Left forelimb (tissue), 1 donor: ENCODE data around the gene KCNB1.

Experiments used
- DNase-seq: peaks from one replicate; pipeline ENCODE4 v3.0.0-alpha.2; 2018; ENCODE audit warnings: low spot score

Gene KCNB1

DNA sequence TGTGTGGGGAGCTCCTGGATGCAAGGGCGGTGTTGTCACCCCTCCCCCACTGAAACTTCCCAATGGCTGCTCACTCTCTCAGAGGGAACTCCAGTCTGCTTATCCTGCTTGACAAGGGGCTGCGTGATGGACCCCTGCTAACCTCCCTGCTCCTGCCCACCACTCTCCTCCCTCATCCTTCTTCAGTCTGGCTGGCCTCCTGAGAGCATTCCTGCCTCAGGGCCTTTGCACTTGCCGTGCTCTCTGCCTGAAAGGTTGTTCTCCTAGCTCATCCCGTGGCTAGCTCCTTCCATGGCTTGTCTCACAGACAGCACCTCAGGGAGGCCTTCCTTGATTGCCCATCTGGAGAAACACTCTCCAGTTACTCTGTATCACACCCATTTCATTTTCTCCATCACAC is 130.7 kb downstream of the KCNB1 start:
- DNase-seq, result no peak

DNA sequence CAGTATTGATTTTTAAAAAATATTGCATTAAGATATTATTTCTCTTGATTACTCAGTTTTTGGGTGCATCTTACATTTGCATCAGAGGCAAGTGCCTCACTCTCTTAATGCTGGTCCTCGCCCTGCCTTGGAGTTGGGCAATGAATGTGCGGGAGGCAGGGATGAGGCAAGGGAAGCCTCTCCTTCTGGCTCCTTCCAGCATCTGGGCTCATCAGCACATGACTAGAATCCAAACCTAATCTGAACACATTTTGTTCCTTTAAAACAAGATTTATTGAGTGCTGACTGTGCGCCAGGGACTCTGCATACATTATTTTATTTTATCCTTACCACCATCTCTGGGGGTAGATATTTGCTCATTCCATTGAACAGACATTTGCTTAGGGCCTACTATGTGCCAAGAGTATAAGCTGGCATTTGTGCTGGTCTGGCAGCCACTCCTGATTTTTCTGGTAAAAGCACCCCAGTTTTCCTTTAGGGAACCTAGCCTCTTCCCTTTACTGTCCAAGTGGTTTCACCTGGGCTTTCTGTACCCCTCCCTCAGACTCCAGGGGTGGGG is 132.7 kb downstream of the KCNB1 start:
- DNase-seq, result no peak

DNA sequence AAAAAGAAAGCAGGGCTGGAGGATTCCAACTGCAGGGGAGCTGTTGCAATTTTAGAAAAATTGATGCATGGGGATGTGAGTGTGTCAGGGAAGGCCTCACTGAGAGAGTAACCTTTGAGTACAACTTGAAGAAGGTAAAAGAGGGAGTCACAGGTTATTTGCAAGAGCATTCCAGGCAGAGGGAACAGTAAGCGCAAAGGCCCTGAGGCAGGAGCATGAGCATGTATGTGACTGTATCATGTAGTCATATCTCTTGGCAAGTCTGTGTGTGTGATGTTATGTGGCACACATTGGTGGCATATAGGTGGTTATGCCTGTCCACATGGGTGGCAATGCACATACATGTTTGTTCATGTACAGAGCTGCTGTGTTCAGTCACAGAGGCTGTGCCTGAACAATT is 133.4 kb downstream of the KCNB1 start:
- no peak for DNase-seq

DNA sequence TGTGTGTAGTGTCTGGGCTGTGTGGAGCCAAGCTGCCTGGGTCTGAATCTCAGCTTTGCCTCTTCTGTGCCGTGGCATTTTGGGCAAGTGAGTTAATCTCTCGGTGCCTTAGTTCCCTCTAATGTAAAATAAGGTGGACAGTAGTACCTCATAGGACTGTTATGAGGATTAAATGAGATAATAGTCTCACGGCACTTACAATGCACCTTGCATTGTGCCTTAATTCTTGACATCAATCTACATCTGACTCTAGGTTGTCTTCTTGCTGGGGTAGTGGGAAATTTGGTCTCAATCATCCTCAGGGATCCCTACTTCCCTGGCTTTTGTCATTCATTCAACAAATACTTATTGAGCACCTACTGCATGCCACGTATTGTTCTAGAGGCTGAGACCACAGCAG is 133.9 kb downstream of the KCNB1 start:
- no peak for DNase-seq

DNA sequence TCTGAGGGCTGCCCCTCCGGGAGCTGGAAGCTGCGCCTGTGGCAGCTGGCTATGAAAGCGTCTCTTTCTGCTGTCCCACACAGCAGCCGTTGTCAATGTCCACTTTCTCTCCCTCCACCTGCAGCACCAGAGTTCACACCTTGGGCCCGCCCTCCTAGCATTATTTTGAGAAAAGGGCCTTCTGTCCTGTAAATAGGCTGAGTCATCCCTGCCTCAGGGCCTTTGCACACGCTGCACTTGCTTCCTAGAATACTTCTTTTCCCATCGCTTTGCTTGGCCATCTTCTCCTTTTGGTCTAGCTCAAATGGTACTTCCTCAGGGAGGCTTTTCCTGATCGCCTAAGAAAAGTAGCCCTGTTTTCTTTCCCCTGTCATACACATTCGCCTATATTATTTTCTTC is 135.3 kb downstream of the KCNB1 start:
- no peak for DNase-seq

DNA sequence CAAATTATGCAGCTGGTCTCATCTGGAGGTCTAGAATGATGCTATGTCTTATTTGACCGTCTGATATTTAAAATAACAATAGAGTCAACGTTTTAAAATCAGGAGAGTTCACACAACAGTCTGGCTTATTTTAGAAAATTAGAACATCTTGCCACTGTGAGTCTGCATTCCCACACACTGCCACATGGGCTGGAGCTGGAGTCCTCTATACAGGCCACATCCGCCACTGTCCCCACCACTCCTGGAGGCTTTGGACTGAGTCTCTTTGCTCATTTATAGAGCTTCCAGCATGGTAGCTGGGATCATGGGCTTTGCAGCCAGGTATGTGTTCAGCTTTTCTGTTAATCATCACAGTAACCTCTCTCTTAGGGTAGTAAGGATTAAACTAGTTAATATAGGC is 135.8 kb downstream of the KCNB1 start:
- no peak for DNase-seq

DNA sequence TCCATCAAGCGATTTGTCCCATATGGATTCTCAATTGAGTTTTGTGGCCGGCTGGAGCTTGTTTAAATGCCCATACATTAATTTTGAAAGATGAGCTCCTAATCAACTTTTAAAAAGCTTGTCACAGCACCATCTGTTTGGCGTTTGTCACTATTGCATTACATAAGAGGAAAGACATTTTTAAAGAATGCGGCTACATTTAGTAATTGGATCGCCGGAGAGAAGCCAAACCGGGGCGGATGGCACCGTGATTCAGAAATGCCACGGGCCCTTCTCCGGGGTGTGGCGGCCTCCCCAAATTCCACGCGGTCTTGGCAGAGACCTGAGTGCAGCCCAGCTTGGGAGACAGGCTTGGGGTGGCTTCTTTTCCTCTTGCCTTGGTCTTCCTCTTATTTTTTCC is 136.9 kb downstream of the KCNB1 start:
- peak; percentile 74 for DNase-seq

DNA sequence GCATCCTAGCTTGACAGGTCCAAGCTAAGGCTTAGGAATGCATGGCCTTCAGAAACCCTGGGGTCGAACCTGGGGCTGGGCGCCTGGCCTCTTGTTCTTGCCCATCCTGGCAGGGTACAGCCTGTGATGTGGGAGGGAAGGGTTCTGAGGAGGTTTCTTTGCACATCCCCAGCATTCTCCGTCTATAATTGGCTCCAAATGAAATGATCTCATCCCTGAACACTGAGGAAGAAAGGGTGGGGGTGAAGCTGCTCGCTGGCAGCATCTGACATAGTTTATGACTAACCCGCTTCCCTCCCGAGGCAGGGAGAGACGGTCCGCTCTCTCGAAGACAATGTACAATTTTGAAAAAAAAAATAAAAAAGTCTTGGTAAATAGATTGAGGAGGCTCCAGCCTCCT is 137.5 kb downstream of the KCNB1 start:
- DNase-seq, result no peak

DNA sequence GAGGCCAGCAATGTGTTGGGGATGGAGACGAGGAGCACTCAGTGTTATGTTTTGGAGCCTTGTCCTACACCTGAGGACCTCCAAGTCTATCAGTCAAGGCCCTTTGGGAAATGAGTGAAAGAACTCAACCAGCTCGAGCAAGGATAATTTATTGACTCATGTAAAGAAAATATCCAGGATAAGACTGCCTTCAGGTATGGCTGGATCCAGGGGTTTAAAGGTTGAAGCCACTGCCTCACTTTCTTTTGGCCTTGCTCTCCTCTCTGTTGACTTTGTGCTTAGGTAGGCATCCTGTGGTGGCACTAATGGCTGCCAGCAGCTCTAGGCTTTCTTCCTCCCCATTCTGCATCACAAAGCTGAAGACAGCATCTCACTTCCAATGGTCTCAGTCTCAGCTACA is 138.3 kb downstream of the KCNB1 start:
- no peak for DNase-seq

DNA sequence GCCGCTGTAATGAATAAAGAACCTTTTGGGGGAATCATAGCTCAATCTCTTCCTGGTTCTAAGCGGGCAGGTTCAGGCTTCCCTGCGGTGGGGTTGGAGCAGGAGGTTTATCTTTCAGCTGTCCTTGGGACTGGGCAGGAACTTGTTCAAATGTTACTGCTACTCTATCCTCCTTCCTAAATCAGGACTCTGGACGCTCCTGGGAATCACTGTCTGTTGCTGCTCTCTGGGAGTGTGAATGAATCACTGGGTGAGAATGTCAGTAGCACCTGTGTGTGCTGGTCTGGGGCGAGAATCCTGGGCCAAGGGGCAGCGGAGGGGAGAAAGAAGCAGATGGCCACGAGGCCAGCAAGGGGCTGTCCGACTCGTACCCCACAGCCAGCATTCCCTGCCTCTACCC is 139.2 kb downstream of the KCNB1 start:
- no peak for DNase-seq

DNA sequence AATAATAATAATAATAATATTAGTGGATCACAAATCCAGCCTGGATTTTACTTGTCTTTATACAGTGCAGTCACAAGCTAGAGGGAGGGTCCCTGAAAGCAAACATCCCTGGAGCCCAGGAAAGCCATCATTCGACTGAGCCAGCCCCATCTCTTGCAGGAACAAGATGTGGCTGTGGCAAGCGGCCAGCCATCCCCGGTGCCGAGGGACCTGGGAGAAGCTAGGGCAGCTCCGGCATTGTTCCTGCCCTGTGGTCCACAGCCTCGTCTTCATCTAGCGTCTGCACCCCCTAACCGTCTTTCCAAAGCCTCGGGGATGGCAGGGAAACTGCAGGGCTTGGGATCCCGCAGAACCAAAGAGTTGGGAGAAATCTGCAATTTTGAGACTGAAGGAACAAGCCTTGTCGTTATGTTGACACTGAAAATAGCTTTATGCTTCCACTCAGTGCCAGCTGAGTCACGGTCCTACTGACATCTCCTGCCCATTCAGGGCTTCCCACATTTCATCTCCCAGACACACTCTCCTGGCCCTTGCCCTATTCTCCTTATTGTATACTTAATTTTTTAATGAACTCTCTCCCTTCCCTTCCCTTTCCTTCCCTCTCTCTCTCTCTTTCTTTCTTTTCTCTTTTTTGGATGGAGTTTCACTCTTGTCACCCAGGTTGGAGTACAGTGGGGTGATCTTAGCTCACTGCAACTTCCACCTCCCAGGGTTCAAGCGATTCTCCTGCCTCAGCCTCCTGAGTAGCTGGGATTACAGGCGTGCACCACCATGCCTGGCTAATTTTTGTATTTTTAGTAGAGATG is 142.1 kb downstream of the KCNB1 start:
- no peak for DNase-seq

DNA sequence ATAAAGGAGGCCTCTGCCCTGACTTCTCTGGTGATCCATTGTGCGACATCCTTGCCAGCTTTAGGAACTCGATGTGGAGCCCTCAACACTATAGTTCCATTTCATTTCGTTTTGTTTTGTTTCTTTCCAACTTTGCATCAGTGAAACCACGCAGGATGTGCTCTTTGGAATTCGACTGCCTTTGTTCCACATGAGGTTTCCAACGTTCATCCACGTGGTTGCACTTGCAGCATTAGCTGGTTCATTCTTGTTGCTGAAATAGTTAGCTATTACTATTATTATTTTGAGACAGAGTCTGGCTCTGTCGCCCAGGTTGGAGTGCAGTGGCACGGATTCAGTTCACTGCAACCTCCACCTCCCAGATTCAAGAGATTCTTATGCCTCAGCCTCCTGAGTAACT is 143.3 kb downstream of the KCNB1 start:
- no peak for DNase-seq

DNA sequence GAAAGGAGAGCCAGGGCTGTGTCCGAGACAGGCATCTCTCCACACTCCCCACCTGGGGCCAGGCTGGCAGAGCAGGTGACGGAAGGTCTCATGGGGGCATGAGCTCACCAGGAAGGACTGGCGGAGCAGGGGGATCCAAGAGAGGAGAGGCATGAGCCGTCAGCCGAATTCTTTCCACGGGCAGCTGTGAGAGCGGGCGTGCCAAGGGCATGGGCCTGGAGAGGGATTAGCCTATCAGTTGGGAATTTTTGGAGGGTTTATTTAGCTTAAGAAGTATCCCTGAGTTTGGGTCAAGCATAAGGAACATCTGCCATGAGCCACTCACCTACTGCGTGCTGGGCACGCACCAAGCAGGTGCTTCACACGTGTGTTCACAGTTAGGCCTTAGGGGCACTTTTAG is 144.4 kb downstream of the KCNB1 start:
- DNase-seq, result no peak

DNA sequence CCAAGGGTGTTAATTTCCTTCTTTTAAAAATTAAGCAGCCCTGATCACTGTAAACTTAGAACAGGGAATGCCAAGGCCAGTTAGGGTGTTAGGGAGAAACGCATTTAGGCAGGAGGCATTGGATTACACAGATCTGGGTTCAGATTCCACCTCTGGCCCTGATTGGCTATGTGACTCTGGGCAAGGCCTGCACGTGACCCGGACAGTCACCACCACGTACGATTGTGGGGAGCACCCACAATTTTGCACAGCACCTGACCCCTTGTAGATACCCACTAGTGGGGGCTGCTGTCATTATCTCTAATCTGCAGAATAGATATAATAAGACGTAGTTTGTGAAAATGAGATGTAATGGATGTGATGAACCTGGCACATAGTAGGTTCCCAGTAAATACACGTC is 145.1 kb downstream of the KCNB1 start:
- no peak for DNase-seq

DNA sequence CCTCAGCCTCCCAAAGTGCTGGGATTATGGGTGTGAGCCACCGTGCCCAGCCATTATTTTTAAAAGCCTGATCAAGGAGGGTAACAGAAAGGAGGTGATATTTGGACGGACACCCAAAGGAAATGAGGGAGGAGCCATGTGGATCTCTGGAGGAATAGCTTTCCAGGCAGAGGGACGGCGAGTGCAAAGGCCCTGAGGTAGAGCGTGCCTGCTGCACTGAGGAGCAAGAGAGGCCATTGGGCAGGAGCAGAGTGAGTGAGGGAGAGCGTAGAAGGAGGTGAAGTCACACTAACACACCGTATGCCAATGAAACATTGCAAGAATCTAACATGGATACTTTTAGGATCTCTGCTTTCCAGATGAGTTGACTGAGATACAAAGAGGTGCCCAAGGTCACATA is 145.7 kb downstream of the KCNB1 start:
- DNase-seq, result no peak

DNA sequence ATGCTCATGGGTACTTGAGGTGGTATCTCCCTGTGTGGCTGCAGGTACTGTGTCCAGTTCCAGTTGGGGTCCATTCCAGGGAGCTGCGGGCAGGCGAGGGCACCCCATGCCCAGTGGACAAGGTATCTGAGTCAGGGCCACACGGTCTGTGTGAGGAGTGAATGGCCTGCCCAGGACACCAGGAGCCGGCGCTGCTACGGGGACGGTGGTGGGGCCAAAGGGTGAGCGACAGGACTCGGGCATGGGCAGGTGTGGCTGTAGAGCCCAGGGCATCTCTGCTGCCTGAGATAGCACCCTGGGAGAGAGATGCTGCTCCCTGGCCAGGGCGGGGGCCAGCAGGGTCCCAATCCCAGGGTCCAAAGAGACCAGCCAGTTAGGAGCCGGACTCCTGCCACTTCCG is 147.0 kb downstream of the KCNB1 start:
- DNase-seq, result no peak

DNA sequence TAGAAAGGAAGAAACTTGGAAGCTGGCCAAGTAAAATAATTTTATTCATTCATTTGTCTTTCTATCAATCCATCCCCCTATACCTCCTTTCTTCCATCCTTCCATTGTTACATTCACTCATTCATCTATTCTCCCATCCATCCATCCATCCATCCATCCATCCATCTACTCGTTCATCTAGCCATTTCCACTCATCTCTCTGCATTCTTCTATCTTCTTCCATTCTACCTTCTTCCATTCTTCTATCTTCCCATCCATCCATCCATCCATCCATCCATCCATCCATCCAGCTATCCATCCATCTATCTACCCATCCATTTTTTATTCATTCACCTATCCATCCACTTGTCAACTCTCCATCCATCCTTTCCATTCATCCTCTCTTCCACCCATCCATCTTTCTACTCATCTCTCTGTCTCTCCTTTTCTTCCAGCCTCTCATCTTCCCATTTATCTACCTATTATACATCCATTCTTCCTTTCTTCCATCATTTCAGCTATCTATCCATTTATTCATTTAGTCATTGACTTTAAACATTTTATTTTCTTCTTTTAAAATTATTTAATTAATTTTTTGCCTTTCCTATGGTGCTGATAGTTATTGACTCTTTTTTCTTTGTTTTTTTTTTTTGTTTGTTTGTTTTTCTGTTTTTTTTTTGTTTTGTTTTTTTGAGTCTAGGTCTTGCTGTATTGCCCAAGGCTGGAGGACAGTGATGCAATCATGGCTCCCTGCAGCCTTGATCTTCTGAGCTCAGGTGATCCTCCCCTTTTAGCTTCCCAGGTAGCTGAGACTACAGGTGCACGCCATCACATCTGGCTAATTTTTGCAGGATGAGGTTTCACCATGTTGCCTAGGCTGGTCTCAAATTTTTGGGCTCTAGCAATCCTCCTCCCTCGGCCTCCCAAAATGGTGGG is 151.5 kb downstream of the KCNB1 start:
- DNase-seq, result no peak

DNA sequence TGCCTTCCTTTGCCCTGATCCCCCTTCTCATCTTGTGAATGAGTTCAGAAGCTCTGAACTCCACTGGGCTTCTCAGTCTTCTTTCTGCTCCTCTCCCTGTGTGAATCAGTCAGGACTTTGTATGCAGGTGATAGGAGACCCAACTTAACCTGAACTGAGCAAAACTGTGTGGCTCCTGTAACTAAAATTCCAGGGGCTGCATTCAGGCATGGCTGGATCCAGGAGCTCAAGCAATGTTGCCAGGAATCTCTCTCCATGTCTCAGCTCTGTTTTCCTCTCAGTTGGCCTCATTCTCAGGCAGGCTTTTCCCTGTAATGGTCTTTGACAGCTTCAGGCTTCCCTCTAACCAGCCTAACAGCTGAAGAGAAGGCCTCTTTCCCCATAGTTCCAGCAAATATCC is 153.7 kb downstream of the KCNB1 start:
- DNase-seq, result no peak

DNA sequence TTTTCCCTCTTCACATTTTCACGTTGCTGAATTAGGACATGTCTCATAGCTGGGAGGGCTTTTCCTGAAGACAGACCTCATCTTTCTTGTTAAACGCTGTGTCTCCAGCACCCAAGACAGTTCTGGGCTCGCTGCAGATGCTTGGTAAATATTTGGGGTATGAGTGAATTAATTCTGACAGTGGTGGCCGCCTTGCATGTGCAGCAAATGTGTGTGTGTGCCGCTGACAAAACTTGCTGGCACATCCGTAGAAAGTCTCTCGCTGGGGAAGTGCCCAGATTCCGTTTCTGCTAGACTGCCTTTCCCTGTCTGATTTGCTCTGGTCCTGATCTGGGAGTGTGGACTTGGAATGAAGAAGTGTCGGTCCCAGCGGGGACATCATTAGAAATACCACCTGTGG is 156.4 kb downstream of the KCNB1 start:
- DNase-seq, result no peak

DNA sequence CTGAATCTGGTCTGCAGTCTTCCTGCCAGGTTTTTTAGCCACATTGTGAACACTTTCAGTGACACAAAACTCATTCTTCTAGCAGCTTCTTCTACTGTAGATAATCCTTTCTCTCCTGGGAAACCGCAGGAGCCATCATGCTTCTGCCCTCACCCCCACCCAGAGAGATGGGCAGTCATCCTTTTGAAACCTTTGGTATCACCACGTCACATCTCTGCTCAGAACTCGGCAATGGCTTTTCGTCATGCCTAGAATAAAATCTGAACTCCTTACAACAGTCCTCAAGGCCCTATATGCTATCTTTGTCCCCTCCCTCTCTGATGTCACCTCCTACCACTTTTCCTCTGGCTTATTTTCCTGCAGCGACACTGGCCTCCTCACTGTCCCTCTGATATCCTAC is 158.2 kb downstream of the KCNB1 start:
- no peak for DNase-seq

DNA sequence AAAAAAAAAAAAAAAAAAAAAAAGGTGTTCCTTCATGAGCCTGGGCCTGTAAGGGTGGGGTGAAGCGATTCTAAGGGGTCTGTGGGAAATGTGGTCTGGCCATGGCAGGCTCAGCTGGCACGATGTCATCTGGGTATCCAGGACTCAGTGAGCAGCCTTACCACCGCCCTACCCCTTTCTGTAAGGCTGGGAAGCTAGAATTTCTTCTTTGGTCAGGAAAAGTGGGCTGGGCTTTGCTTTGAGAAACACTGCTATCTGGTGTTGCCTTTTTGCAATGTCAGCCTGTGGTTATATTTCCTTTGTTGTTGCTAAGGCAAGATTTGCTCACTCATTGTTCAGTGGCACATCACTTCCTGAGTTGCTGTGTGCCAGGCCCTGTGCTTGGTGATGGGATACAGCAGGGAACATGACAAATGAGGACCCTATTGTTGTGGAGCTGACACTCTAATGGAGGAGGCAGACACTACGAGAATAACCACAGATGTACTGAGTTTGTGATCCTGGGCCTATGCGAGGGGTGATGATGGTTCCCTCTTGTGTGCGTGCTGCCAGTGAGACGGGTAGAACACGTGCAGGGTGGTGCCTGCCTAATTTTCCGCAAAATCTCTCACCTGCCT is 158.7 kb downstream of the KCNB1 start:
- no peak for DNase-seq

DNA sequence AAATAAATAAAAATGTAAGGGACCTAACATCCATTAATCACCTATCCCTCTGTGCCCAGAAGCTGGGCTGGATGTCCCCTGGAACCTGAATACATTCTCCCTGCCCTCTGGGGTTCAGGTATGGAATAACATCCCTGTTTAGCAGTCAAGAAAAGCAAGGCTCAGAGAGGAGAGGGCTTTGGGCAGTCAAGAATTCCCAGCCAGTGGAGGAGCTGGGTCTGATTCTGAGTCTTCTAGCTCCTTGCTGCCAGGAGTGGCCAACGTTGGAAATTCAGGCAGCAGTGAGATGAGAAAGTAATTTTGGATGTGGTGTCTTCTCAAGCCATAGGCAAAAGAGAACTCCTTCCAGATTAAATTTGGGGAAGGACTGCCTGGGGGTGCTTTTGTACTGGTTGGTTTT is 162.0 kb downstream of the KCNB1 start:
- DNase-seq, result no peak
